DOHH2 (cell line): Measurements from ENCODE around the gene MID2.
"Not testable (repeated sequence)": the region's sequence is repeated elsewhere in the genome, so short reads cannot be mapped to it uniquely, and the experiment has no call there.

Experiments used
- H3F3A ChIP-seq: fragments of 200-600 bp; sonication (generic), shearing (Covaris generic); 2 replicates; pipeline ENCODE4 v1.6.0; 2016; ENCODE audit warnings: antibody characterized with exemption, mild to moderate bottlenecking; ENCODE audit not compliant: control insufficient read depth, insufficient read depth
- H3K27ac ChIP-seq: fragments of 200-600 bp; sonication (generic); 2 replicates; pipeline ENCODE4 v1.5.1; 2014; ENCODE audit warnings: low read depth, mild to moderate bottlenecking, low read length, moderate library complexity
- H3K27me3 ChIP-seq: fragments of 200-600 bp; sonication (generic); 2 replicates; pipeline ENCODE4 v1.6.1; 2014; ENCODE audit warnings: mild to moderate bottlenecking, low read length, mixed read lengths; ENCODE audit not compliant: control insufficient read depth
- H3K36me3 ChIP-seq: fragments of 200-600 bp; sonication (generic); 2 replicates; pipeline ENCODE4 v1.6.1; 2014; ENCODE audit warnings: mild to moderate bottlenecking, low read length, moderate library complexity, mixed read lengths; ENCODE audit not compliant: control insufficient read depth
- H3K4me1 ChIP-seq: fragments of 200-600 bp; sonication (generic); 2 replicates; pipeline ENCODE4 v1.6.1; 2014; ENCODE audit warnings: mild to moderate bottlenecking, low read length, mixed read lengths; ENCODE audit not compliant: control insufficient read depth
- H3K4me2 ChIP-seq: fragments of 200-600 bp; sonication (generic); 2 replicates; pipeline ENCODE4 v1.6.0; 2014; ENCODE audit warnings: mild to moderate bottlenecking, low read length, moderate library complexity
- H3K4me3 ChIP-seq: fragments of 200-600 bp; sonication (generic); 2 replicates; pipeline ENCODE4 v1.5.1; 2014; ENCODE audit warnings: mild to moderate bottlenecking, low read length, mixed read lengths
- H3K79me2 ChIP-seq: fragments of 200-600 bp; sonication (generic); 2 replicates; pipeline ENCODE4 v1.6.1; 2014; ENCODE audit warnings: mild to moderate bottlenecking, low read length, mixed read lengths; ENCODE audit not compliant: control insufficient read depth
- H3K9me2 ChIP-seq: fragments of 200-600 bp; sonication (generic); replicated peaks from 2 replicates; pipeline ENCODE4 v1.6.1; 2014; ENCODE audit warnings: mild to moderate bottlenecking, low read length, mixed read lengths; ENCODE audit not compliant: control insufficient read depth
- H3K9me3 ChIP-seq: fragments of 200-600 bp; sonication (generic); 2 replicates; pipeline ENCODE4 v1.6.1; 2014; ENCODE audit warnings: antibody characterized with exemption, low read length, mixed read lengths; ENCODE audit not compliant: control insufficient read depth, insufficient read depth
- H4K20me1 ChIP-seq: fragments of 200-600 bp; sonication (generic); 2 replicates; pipeline ENCODE4 v1.6.0; 2014; ENCODE audit warnings: low read depth, mild to moderate bottlenecking, antibody characterized with exemption, low read length, moderate library complexity; ENCODE audit not compliant: control insufficient read depth, insufficient read depth
- EZH2phosphoT487 ChIP-seq: fragments of 200-600 bp; sonication (generic); IDR thresholded peaks from 2 replicates; pipeline ENCODE4 v1.6.1; 2017; ENCODE audit warnings: borderline replicate concordance, mild to moderate bottlenecking, antibody characterized with exemption, low read length, moderate library complexity, mixed read lengths
- TF ChIP-seq, protein P1 (sequence below): fragments of 200-600 bp; sonication (generic); IDR thresholded peaks from one replicate; pipeline ENCODE4 v1.5.1; 2014; ENCODE audit warnings: antibody characterized with exemption, mild to moderate bottlenecking, low read depth, low read length; ENCODE audit not compliant: poor library complexity, severe bottlenecking

Gene MID2

DNA sequence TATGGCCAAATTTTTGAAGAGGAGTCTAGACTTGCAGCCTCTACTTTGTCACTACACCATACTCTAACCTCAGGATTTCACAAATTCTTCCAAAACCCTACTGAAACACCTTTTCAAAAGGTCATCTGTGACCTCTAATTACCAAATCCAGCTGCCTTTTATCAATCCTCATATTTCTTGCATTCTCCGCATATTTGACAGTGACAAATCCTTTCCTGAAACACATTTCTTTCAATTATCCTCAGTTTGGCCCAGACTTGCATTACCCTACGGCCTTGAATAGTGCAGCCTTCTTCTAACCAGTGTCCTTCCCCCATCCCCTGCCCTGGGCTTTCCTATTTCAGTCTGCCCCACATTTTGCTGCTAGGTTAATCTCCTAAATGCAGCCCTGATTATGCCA, 25.5 kb downstream of the MID2 start:
- H3K9me3 ChIP-seq: no peaks in the 10 kb centered on the region
- H3K9me2 ChIP-seq: no peaks in the 10 kb centered on the region
- TF ChIP-seq, protein P1, sequence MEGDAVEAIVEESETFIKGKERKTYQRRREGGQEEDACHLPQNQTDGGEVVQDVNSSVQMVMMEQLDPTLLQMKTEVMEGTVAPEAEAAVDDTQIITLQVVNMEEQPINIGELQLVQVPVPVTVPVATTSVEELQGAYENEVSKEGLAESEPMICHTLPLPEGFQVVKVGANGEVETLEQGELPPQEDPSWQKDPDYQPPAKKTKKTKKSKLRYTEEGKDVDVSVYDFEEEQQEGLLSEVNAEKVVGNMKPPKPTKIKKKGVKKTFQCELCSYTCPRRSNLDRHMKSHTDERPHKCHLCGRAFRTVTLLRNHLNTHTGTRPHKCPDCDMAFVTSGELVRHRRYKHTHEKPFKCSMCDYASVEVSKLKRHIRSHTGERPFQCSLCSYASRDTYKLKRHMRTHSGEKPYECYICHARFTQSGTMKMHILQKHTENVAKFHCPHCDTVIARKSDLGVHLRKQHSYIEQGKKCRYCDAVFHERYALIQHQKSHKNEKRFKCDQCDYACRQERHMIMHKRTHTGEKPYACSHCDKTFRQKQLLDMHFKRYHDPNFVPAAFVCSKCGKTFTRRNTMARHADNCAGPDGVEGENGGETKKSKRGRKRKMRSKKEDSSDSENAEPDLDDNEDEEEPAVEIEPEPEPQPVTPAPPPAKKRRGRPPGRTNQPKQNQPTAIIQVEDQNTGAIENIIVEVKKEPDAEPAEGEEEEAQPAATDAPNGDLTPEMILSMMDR: no peak
- no peak for TF ChIP-seq EZH2phosphoT487
- H3K79me2 ChIP-seq: no peaks in the 10 kb centered on the region
- no peaks in the 10 kb centered on the region for H4K20me1 ChIP-seq
- H3K4me3 ChIP-seq: no peak overlapping the region
- no peaks in the 10 kb centered on the region for H3K4me1 ChIP-seq
- H3F3A ChIP-seq: no peaks in the 10 kb centered on the region
- H3K27ac ChIP-seq: no peak overlapping the region
- H3K27me3 ChIP-seq: no peaks in the 10 kb centered on the region
- H3K4me2 ChIP-seq: no peak overlapping the region
- no peaks in the 10 kb centered on the region for H3K36me3 ChIP-seq

DNA sequence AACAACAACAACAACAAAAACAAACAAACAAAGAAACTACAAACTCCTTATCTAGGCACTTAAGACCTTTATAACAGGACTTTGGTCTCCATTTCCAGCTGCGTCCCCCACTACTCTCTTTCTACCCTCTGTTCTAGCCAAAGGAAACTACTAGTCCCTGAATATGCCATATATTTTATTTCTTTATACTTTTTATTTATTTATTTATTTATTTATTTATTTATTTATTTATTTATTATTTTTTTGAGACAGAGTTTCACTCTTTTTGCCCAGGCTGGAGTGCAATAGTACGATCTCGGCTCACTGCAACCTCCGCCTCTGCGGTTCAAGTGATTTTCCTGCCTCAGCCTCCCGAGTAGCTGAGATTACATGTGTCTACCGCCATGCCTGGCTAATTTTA, 26.0 kb downstream of the MID2 start:
- not testable (repeated sequence) for H3K79me2 ChIP-seq, H3K36me3 ChIP-seq, H3K4me2 ChIP-seq, H3K9me2 ChIP-seq, H3K9me3 ChIP-seq, H3F3A ChIP-seq, H3K27ac ChIP-seq, H3K4me3 ChIP-seq, H3K4me1 ChIP-seq, H3K27me3 ChIP-seq, H4K20me1 ChIP-seq

DNA sequence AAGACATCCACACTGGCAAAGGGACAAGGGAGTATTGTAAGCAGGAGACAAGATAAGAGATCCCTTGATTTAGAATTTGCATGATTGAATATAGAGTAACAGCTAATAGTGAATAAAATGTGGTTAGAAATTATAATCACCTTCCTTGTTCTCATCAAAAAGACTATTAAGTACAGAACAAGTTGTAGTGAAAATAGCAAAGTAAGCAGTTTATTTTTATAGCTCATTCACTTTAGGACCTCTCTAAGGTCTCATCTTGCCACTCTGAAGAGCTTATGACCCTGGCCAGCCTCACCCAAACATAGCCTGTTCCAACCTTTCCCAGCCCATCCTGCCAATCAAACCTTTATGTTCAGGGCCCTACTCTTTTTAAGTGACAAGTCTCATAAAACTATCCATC, 30.6 kb downstream of the MID2 start:
- Histone ChIP-seq H3K36me3 (no peaks in the 10 kb centered on the region), H3K27ac (no peak overlapping the region), H3K9me3 (no peaks in the 10 kb centered on the region), H3F3A (no peaks in the 10 kb centered on the region), H3K27me3 (no peaks in the 10 kb centered on the region), H3K4me3 (no peak overlapping the region), H4K20me1 (no peaks in the 10 kb centered on the region), H3K4me1 (no peaks in the 10 kb centered on the region), H3K9me2 (no peaks in the 10 kb centered on the region), H3K79me2 (no peaks in the 10 kb centered on the region), H3K4me2 (no peak overlapping the region)
- TF ChIP-seq, protein P1: no peak
- no peak for TF ChIP-seq EZH2phosphoT487

DNA sequence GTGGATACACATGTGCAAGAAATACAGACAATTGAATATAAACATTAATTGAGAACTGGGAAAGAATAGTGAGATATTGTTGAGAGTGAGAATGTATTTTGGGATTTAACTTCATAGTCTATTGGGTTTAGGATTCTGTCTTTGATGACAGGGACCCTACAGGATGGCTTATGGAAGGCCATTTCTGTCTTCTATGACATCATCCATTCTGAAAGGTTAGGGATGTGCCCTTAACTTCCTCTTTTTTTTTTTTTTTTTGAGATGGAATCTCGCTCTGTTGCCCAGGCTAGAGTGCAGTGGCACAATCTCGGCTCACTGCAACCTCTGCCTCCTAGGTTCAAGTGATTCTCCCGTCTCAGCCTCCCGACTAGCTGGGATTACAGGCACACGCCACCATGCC, 31.4 kb downstream of the MID2 start:
- H3K27ac ChIP-seq, H3K27me3 ChIP-seq, H3F3A ChIP-seq, H3K4me1 ChIP-seq, H3K4me2 ChIP-seq, H3K9me3 ChIP-seq, H3K36me3 ChIP-seq, H4K20me1 ChIP-seq, H3K4me3 ChIP-seq, H3K9me2 ChIP-seq, H3K79me2 ChIP-seq: not testable (repeated sequence)
